Kidney (tissue), 14 donors: Measurements from ENCODE around the gene HRNR. TPM values are rescaled to one million over a fixed set of nuclear protein-coding genes. Genes with fewer than 3 reads are reported as not detected.

Experiments
- DNase-seq, 5 donors: peaks; one replicate each; pipeline ENCODE4 v3.0.0-alpha.2; 2013 to 2020
- FAIRE-seq: peaks from 2 replicates; lab custom pipeline; 2012; peaks lifted over from hg19 to GRCh38; lab: Jason Lieb, UNC
- H3K27ac ChIP-seq, 2 donors: one replicate each; pipeline ENCODE4 v1.7.0; 2013; ENCODE audit warnings: low read depth in 2 of 2, low read length in 2 of 2, inconsistent platforms in 1 of 2
- H3K27me3 ChIP-seq: one replicate; pipeline ENCODE4 v1.7.1; 2013; ENCODE audit warnings: low read length, inconsistent platforms; ENCODE audit not compliant: control insufficient read depth, insufficient read depth
- H3K36me3 ChIP-seq, 3 donors: one replicate each; pipeline versions ENCODE4 v1.7.0 to v1.7.1; 2013; ENCODE audit warnings: low read length in 3 of 3, control low read depth in 1 of 3, inconsistent platforms in 1 of 3; ENCODE audit not compliant: insufficient read depth in 3 of 3, control insufficient read depth in 2 of 3
- H3K4me1 ChIP-seq, 3 donors: one replicate each; pipeline versions ENCODE4 v1.7.0 to v1.7.1; 2013; ENCODE audit warnings: low read length in 3 of 3, inconsistent platforms in 1 of 3, low read depth in 1 of 3; ENCODE audit not compliant: control insufficient read depth in 2 of 3, insufficient read depth in 2 of 3
- H3K4me3 ChIP-seq, 3 donors: one replicate each; pipeline versions ENCODE4 v1.7.0 to v1.8.1; 2013; ENCODE audit warnings: low read length in 3 of 3, control low read depth in 1 of 3, inconsistent platforms in 1 of 3
- H3K9ac ChIP-seq, 3 donors: one replicate each; pipeline versions ENCODE4 v1.7.0 to v1.7.1; 2013; ENCODE audit warnings: low read length in 3 of 3, control low read depth in 1 of 3, inconsistent platforms in 1 of 3
- H3K9me3 ChIP-seq, 3 donors: one replicate each; pipeline versions ENCODE4 v1.7.0 to v1.7.1; 2013; ENCODE audit warnings: low read length in 3 of 3, control low read depth in 1 of 3, inconsistent platforms in 1 of 3; ENCODE audit not compliant: control insufficient read depth in 2 of 3, insufficient read depth in 1 of 3
- CTCF ChIP-seq: IDR thresholded peaks from 3 replicates; pipeline ENCODE4 v1.5.1; 2012; ENCODE audit warnings: mild to moderate bottlenecking, moderate library complexity, borderline replicate concordance; ENCODE audit not compliant: insufficient read depth; ENCODE audit errors: extremely low read depth
- intact Hi-C: fragments of 100-400 bp; cut with DNase I; formaldehyde crosslinking; loops from one replicate; pipeline ENCODE4 v1.11.1; 2022
- polyA plus RNA-seq: library from polyadenylated mRNA; stranded (reverse); fragments of 350-450 nt; fragmentation: Illumina TruSeq; extraction: RNeasy Lipid Tissue Mini Kit (QIAGEN cat#74804); gene quantifications from one replicate; pipeline ENCODE4 v1.2.3, GENCODE V29; 2014; ENCODE audit warnings: low read depth, low replicate concordance; ENCODE audit not compliant: insufficient read depth
- total RNA-seq: library from RNA; stranded (reverse); fragmentation: NEBNext Ultra II Directional; extraction: Animal tissue kit (Norgen Biotek cat#: 25700); gene quantifications from one replicate; pipeline ENCODE4 v1.2.1, GENCODE V29; 2021
- donor health status: control.
- donor health status: control.
- donor health status: control.
- donor health status: control.
- donor health status: control.
- donor health status: DM: yes; HTN: yes; CAD: no.
- donor health status: Normal renal cell carcinoma (clear cell type).

The HRNR gene
- total and polyA plus RNA-seq, 2 donors from 2014 or later, result not detected

GRCh38 chr1:152190589-152190988 is 33.4 kb downstream of the HRNR start:
- H3K4me1 ChIP-seq, result no peaks in the 10 kb centered on the region
- H3K27ac ChIP-seq, result no peak overlapping the region
- no peak overlapping the region for H3K9ac ChIP-seq
- no peak for DNase-seq
- H3K27me3 ChIP-seq, result no peaks in the 10 kb centered on the region
- no peak for FAIRE-seq
- no peak for TF ChIP-seq CTCF
- no peaks in the 10 kb centered on the region for H3K36me3 ChIP-seq
- H3K9me3 ChIP-seq, result no peaks in the 10 kb centered on the region
- intact Hi-C loops, result no loop called here
- H3K4me3 ChIP-seq, result no peak overlapping the region

- peak; percentile 70 for TF ChIP-seq CTCF
- Histone ChIP-seq H3K9me3 (no peaks in the 10 kb centered on the region), H3K36me3 (no peaks in the 10 kb centered on the region), H3K4me3 (peak overlapping the region; percentile 58 to 74 (median 59)), H3K9ac (peak overlapping the region in 2 of 3 donors; percentile 29 to 78), H3K4me1 (no peaks in the 10 kb centered on the region), H3K27me3 (no peaks in the 10 kb centered on the region), H3K27ac (no peak overlapping the region)
- peak in 3 of 5 donors; percentile 44 to 84 (median 82) for DNase-seq
- no peak for FAIRE-seq
- intact Hi-C loops, result no loop called here
Observed at GRCh38 chr1:152189657-152190442, 34.1 kb downstream of the HRNR start.

DNA sequence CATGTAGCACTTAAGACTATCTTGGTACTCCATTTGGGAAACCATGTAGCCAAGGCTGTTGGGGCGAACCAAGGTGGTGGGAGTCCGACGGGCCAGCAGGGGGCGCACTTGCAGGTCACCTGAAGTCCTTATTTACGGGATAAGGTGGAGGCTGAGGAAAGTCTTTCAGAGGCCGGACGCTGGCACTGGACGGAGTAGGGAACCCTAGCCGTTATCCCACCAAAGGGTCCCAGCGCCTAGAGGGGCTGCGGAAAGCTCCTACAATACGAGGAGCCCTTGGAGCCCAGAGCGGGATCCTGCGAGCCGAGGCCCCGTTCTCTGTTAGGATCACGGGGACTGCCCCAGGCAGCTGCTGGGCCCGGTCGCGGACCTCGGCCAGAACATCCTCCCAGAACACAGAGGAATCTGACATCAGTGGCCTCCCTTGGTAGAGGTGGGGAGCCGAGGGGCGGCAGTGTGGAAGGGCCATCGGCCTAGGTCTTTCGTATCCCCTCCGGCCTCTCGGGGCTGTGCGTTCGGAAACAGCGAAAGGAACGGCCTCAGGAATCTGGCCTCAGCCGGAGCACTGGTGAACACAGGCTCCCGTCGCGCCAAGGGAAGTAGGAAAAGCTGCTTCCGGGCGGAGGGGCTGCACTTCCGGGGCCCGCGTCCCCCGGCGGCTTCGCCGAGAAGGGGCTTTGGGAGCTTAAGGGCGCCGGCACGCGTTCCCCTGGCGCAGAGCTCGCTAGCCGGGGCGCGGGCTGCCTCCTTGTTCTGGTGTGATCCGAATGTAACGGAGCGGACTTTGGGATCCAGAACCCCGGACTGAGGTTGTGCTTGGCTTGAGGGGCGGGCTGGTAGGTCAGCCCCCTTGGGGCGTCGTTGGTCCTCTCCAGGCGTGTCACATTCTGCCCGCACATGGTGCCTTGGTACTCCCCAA is 35.1 kb downstream of the HRNR start:
- Histone ChIP-seq H3K36me3 (no peaks in the 10 kb centered on the region), H3K27me3 (no peaks in the 10 kb centered on the region), H3K4me1 (no peaks in the 10 kb centered on the region), H3K27ac (peak overlapping the region; percentile 20 to 47), H3K9ac (peak overlapping the region; percentile 29 to 78 (median 50)), H3K9me3 (no peaks in the 10 kb centered on the region), H3K4me3 (peak overlapping the region; percentile 58 to 74 (median 59))
- DNase-seq (peak; percentile 45 to 84 (median 72)), FAIRE-seq (no peak)
- peak; percentile 71 for TF ChIP-seq CTCF
- intact Hi-C loops, result no loop called here
